CD14-positive monocyte (primary cell): ENCODE results near the gene PPFIBP2. TPM values are rescaled to one million over a fixed set of nuclear protein-coding genes. Genes with fewer than 3 reads are reported as not detected.

Source experiments
- DNase-seq, 3 donors: peaks; one replicate each; pipeline ENCODE4 v3.0.0-alpha.2; 2011 to 2022
- H2AFZ ChIP-seq: 2 replicates; pipeline ENCODE4 v1.6.0; 2012; ENCODE audit warnings: mild to moderate bottlenecking, low read depth, low read length, inconsistent platforms; ENCODE audit not compliant: insufficient read depth, poor library complexity, severe bottlenecking
- H3K27ac ChIP-seq, 2 donors: 1 replicate in 1 of 2; 2 replicates in 1 of 2; pipeline ENCODE4 v1.5.1; 2012 to 2013; ENCODE audit warnings: low read length in 2 of 2, control low read depth in 1 of 2, inconsistent platforms in 1 of 2, low read depth in 1 of 2, mild to moderate bottlenecking in 1 of 2
- H3K27me3 ChIP-seq, 2 donors: one replicate each; pipeline versions ENCODE4 v1.6.0 to v1.6.1; 2011 to 2013; ENCODE audit warnings: low read length in 2 of 2; ENCODE audit not compliant: control insufficient read depth in 2 of 2, insufficient read depth in 2 of 2
- H3K36me3 ChIP-seq, 2 donors: replicated peaks in 1 of 2; 1 replicate in 1 of 2; 2 replicates in 1 of 2; pipeline versions ENCODE4 v1.5.1 to v1.6.1; 2012 to 2013; ENCODE audit warnings: low read length in 2 of 2, control low read depth in 1 of 2, inconsistent platforms in 1 of 2, mild to moderate bottlenecking in 1 of 2; ENCODE audit not compliant: insufficient read depth in 2 of 2, control insufficient read depth in 1 of 2
- H3K4me1 ChIP-seq, 2 donors: 1 replicate in 1 of 2; 2 replicates in 1 of 2; pipeline versions ENCODE4 v1.5.1 to v1.6.1; 2012 to 2013; ENCODE audit warnings: low read length in 2 of 2, control low read depth in 1 of 2, inconsistent platforms in 1 of 2, mild to moderate bottlenecking in 1 of 2, moderate library complexity in 1 of 2; ENCODE audit not compliant: insufficient read depth in 2 of 2, control insufficient read depth in 1 of 2
- H3K4me2 ChIP-seq: replicated peaks from 2 replicates; pipeline ENCODE3; 2012; ENCODE audit warnings: low read length, moderate library complexity, mild to moderate bottlenecking; ENCODE audit not compliant: poor library complexity, severe bottlenecking; ENCODE audit errors: extremely low read depth
- H3K4me3 ChIP-seq, 3 experiments: fragments of 200-600 bp in 1 of 3; sonication (generic) in 1 of 3; replicated peaks in 1 of 3; 1 replicate in 2 of 3; 2 replicates in 1 of 3; pipeline ENCODE4 v1.5.1; 2011 to 2013; ENCODE audit warnings: low read length in 3 of 3, mild to moderate bottlenecking in 3 of 3, control low read depth in 2 of 3, low read depth in 2 of 3, inconsistent platforms in 1 of 3, moderate library complexity in 1 of 3
- H3K79me2 ChIP-seq: 2 replicates; pipeline ENCODE4 v1.6.0; 2012; ENCODE audit warnings: mild to moderate bottlenecking, control low read depth, inconsistent platforms, low read length, moderate library complexity; ENCODE audit not compliant: insufficient read depth
- H3K9ac ChIP-seq: 2 replicates; pipeline ENCODE4 v1.6.0; 2017; ENCODE audit warnings: low read length, mild to moderate bottlenecking; ENCODE audit not compliant: insufficient read depth, poor library complexity, severe bottlenecking
- H3K9me3 ChIP-seq, 2 donors: replicated peaks in 1 of 2; 1 replicate in 1 of 2; 2 replicates in 1 of 2; pipeline versions ENCODE4 v1.5.1 to v1.6.1; 2012 to 2013; ENCODE audit warnings: low read length in 2 of 2, control low read depth in 1 of 2; ENCODE audit not compliant: control insufficient read depth in 1 of 2, insufficient read depth in 1 of 2
- H4K20me1 ChIP-seq: 2 replicates; pipeline ENCODE4 v1.6.0; 2012; ENCODE audit warnings: mild to moderate bottlenecking, low read length, control low read depth, moderate library complexity; ENCODE audit not compliant: insufficient read depth
- H3K27ac Mint-ChIP-seq, 7 donors: one replicate each; pipeline ENCODE4 v1.8.0; 2020; ENCODE audit warnings: mild to moderate bottlenecking in 7 of 7, mixed read lengths in 7 of 7, moderate library complexity in 6 of 7, inconsistent platforms in 2 of 7
- H3K27me3 Mint-ChIP-seq, 3 donors: one replicate each; pipeline ENCODE4 v1.8.0; 2021 to 2022; ENCODE audit warnings: low read depth in 3 of 3, mild to moderate bottlenecking in 3 of 3, mixed read lengths in 3 of 3, moderate library complexity in 3 of 3, inconsistent platforms in 1 of 3
- H3K36me3 Mint-ChIP-seq, 2 donors: one replicate each; pipeline ENCODE4 v1.8.0; 2020; ENCODE audit warnings: mixed read lengths in 2 of 2, inconsistent platforms in 1 of 2, mild to moderate bottlenecking in 1 of 2
- H3K4me1 Mint-ChIP-seq: one replicate; pipeline ENCODE4 v1.8.0; 2020; ENCODE audit warnings: mild to moderate bottlenecking, mixed read lengths
- H3K4me3 Mint-ChIP-seq, 2 donors: one replicate each; pipeline ENCODE4 v1.8.0; 2020; ENCODE audit warnings: mild to moderate bottlenecking in 2 of 2, mixed read lengths in 2 of 2, moderate library complexity in 1 of 2
- H3K9me3 Mint-ChIP-seq, 7 donors: one replicate each; pipeline ENCODE4 v1.8.0; 2020 to 2022; ENCODE audit warnings: mixed read lengths in 7 of 7, mild to moderate bottlenecking in 6 of 7, moderate library complexity in 6 of 7, inconsistent platforms in 2 of 7
- WGBS: methylation state at CpG from one replicate; pipeline ENCODE4 v1.1.5; 2013; ENCODE audit warnings: missing lambda C conversion rate; ENCODE audit not compliant: insufficient coverage; 5-methylcytosine and 5-hydroxymethylcytosine counted together
- intact Hi-C, 2 donors: fragments of 100-400 bp; cut with micrococcal nuclease; formaldehyde crosslinking; loops; one replicate each; pipeline versions ENCODE4 v1.15.0 to v1.15.1; 2023
- polyA plus RNA-seq, 3 donors: library from polyadenylated mRNA; depleted of rRNA in 1 of 3; unstranded in 2 of 3; stranded (reverse) in 1 of 3; fragments of 300-500 nt in 2 of 3; fragments of >200 nt in 1 of 3; fragmentation: Illumina TruSeq in 2 of 3; gene quantifications; 1 replicate in 2 of 3; 2 replicates in 1 of 3; pipeline ENCODE4 v1.2.3, GENCODE V29; 2012 to 2021
- TF ChIP-seq, protein P1 (sequence below): fragments of 200-600 bp; IDR thresholded peaks from one replicate; pipeline ENCODE4 v1.8.0; 2022; ENCODE audit warnings: antibody characterized with exemption, mild to moderate bottlenecking

The PPFIBP2 gene
- polyA plus RNA-seq, 3 donors, result 5.9 to 41.6 (median 8.6) TPM

DNA sequence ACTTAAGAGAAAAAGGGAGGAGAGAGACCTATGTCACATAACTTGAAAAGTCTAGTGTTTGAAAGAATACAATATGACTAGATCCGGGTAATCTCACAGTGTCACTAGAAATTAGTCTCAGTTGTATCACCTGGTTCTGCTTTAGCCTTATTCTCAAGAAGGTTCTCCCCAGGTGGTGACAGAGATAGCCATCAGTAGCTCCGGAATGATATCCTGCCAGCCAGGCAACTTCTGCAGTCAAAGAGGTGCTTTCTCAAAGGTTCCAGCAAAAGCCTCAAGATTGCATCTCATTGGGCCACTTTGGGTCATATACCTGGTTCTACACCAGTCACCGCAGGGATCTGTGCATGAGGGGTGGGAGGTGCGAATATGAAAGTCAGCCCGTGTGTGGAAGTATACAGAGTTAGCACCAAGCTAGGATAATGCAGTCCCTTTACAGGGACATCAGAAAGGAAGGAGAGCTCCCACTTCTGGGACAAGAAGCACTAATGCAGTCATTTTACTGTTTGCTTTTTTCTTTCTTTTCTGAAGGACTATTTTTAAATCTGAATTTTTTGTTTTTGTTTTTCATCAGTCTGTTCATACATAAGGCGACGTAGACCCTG is 98.4 kb downstream of the PPFIBP2 start:
- intact Hi-C loops, result no loop called here
- Mint-ChIP-seq H3K27ac (no peak overlapping the region), H3K9me3 (no peaks in the 10 kb centered on the region), H3K4me3 (no peak overlapping the region), H3K36me3 (peaks cover 86 to 95% of the 10 kb centered on the region in 2 donors), H3K27me3 (peaks cover 0 to 8% (median under 1%) of the 10 kb centered on the region in 3 donors), H3K4me1 (no peaks in the 10 kb centered on the region)
- H3K79me2 ChIP-seq, result no peaks in the 10 kb centered on the region
- no peaks in the 10 kb centered on the region for H3K9me3 ChIP-seq
- no peak overlapping the region for H3K9ac ChIP-seq
- no peak overlapping the region for H3K27ac ChIP-seq
- no peaks in the 10 kb centered on the region for H3K27me3 ChIP-seq
- no peak for DNase-seq
- no peak overlapping the region for H2AFZ ChIP-seq
- H4K20me1 ChIP-seq, result peaks cover 9% of the 10 kb centered on the region
- H3K4me2 ChIP-seq, result no peak overlapping the region
- H3K4me1 ChIP-seq, result no peaks in the 10 kb centered on the region
- TF ChIP-seq, protein P1, sequence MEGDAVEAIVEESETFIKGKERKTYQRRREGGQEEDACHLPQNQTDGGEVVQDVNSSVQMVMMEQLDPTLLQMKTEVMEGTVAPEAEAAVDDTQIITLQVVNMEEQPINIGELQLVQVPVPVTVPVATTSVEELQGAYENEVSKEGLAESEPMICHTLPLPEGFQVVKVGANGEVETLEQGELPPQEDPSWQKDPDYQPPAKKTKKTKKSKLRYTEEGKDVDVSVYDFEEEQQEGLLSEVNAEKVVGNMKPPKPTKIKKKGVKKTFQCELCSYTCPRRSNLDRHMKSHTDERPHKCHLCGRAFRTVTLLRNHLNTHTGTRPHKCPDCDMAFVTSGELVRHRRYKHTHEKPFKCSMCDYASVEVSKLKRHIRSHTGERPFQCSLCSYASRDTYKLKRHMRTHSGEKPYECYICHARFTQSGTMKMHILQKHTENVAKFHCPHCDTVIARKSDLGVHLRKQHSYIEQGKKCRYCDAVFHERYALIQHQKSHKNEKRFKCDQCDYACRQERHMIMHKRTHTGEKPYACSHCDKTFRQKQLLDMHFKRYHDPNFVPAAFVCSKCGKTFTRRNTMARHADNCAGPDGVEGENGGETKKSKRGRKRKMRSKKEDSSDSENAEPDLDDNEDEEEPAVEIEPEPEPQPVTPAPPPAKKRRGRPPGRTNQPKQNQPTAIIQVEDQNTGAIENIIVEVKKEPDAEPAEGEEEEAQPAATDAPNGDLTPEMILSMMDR, result no peak
- peaks cover 40 to 98% of the 10 kb centered on the region in 2 donors for H3K36me3 ChIP-seq
- H3K4me3 ChIP-seq, result no peak overlapping the region
- whole genome bisulfite sequencing, result 98% methylated on average over 5 of the region's 7 CpGs

DNA sequence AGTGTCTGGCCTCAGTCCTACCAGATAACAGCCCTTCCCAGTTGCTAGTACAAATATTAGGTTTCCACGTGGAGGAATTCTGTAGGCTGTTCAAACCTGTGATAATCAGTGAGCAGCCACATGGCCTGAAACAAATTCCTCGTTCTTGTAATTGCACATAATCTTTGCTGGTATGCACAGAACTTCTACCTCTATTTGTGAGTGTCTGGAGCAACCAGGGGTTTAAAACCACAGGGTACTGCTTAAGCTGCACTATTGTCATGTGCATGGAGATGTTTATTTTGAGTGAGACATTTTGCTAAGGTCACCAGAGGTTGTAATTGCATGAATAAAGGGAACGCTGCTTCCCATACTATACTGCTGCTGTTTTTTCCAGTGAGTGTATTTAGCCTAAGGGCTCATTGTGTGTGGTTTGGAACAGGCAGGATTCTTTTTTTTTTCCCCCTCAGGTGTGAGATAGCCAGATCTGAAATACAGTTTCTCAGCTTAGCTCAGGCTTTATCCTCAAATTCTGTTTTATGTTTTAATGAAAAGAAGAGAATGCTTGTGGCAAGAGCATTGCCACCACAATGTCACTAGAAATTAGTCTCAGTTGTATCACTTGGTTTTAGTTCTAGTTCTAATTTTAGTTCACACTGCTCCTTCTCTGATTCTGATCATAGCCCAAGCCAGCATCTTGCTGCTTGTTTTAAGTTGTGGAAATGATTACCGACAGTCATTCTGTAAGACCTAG is 99.0 kb downstream of the PPFIBP2 start:
- Histone ChIP-seq H3K9ac (no peak overlapping the region), H3K36me3 (peaks cover 45 to 100% of the 10 kb centered on the region in 2 donors), H2AFZ (no peak overlapping the region), H3K27ac (no peak overlapping the region), H3K9me3 (no peaks in the 10 kb centered on the region), H3K4me1 (no peaks in the 10 kb centered on the region), H4K20me1 (peaks cover 9% of the 10 kb centered on the region), H3K4me3 (no peak overlapping the region), H3K4me2 (no peak overlapping the region), H3K79me2 (no peaks in the 10 kb centered on the region), H3K27me3 (no peaks in the 10 kb centered on the region)
- TF ChIP-seq, protein P1, result no peak
- H3K4me1 Mint-ChIP-seq, result no peaks in the 10 kb centered on the region
- no peak for DNase-seq
- H3K4me3 Mint-ChIP-seq, result no peak overlapping the region
- intact Hi-C loops, result no loop called here
- peaks cover 93 to 97% of the 10 kb centered on the region in 2 donors for H3K36me3 Mint-ChIP-seq
- H3K27me3 Mint-ChIP-seq, result peaks cover 0 to 9% (median 0%) of the 10 kb centered on the region in 3 donors
- 100% methylated on average over 2 of the region's 4 CpGs for WGBS
- H3K27ac Mint-ChIP-seq, result no peak overlapping the region
- H3K9me3 Mint-ChIP-seq, result no peaks in the 10 kb centered on the region
